H1 (cell line): ENCODE data around the gene EXO1.
"Not testable (repeated sequence)": the region's sequence is repeated elsewhere in the genome, so short reads cannot be mapped to it uniquely, and the experiment has no call there.

Source experiments
- BCL11A ChIP-seq, 2 experiments: IDR thresholded peaks; one replicate each; pipeline ENCODE4 v1.6.1; 2011; ENCODE audit warnings: low read depth in 2 of 2, low read length in 2 of 2, mild to moderate bottlenecking in 2 of 2
- BRCA1 ChIP-seq: IDR thresholded peaks from 2 replicates; pipeline ENCODE4 v1.6.1; 2012; ENCODE audit warnings: low read depth, low read length, improper control_type of control experiment
- CTCF ChIP-seq, 3 experiments: IDR thresholded peaks; 1 replicate in 2 of 3; 2 replicates in 1 of 3; pipeline versions ENCODE4 v1.5.1 to v1.6.1; 2011; ENCODE audit warnings: low read length in 3 of 3, mild to moderate bottlenecking in 3 of 3, inconsistent platforms in 2 of 3, low read depth in 1 of 3, moderate library complexity in 1 of 3; ENCODE audit not compliant: insufficient read depth in 1 of 3; ENCODE audit errors: control extremely low read depth in 1 of 3
- EZH2 ChIP-seq: fragments of 200-600 bp; sonication (generic); IDR thresholded peaks from 2 replicates; pipeline ENCODE4 v1.7.1; 2012; ENCODE audit warnings: low read depth, mild to moderate bottlenecking, moderate library complexity, low read length, inconsistent platforms; ENCODE audit not compliant: severe bottlenecking
- GTF2F1 ChIP-seq: IDR thresholded peaks from 2 replicates; pipeline ENCODE4 v1.6.1; 2012; ENCODE audit warnings: low read depth, low read length, improper control_type of control experiment, borderline replicate concordance
- POLR2AphosphoS5 ChIP-seq: IDR thresholded peaks from 2 replicates; pipeline ENCODE4 v1.6.1; 2011; ENCODE audit warnings: low read depth, low read length
- RAD21 ChIP-seq, 2 experiments: IDR thresholded peaks in 1 of 2; conservative IDR thresholded peaks in 1 of 2; 2 replicates each; pipeline ENCODE4 v1.6.1; 2011; ENCODE audit warnings: low read depth in 2 of 2, low read length in 2 of 2, improper control_type of control experiment in 1 of 2, inconsistent platforms in 1 of 2, mild to moderate bottlenecking in 1 of 2, moderate library complexity in 1 of 2
- TBP ChIP-seq: IDR thresholded peaks from 2 replicates; pipeline ENCODE4 v1.6.1; 2011; ENCODE audit warnings: low read depth, low read length, improper control_type of control experiment

GRCh38 chr1:241855545-241856140 lies 7.6 kb downstream of the EXO1 start:
- not testable (repeated sequence) for TF ChIP-seq TBP; BCL11A (IDR thresholded peaks at IDR 0.05; ENCODE audit: low read depth in 2 of 2, low read length in 2 of 2); GTF2F1; EZH2; CTCF (IDR thresholded peaks at IDR 0.05; ENCODE audit: control extremely low read depth in 1 of 3, insufficient read depth in 1 of 3, low read depth in 1 of 3, low read length in 3 of 3); RAD21 (IDR thresholded peaks at IDR 0.05 in 1 of 2, conservative IDR thresholded peaks at IDR 0.05 in 1 of 2; ENCODE audit: low read depth in 2 of 2, low read length in 2 of 2); BRCA1; POLR2AphosphoS5
